Fibroblast of gingiva (primary cell): ENCODE results near the gene CHN1.
A peak's percentile ranks its signal among the peaks of the same experiment; 100 is the strongest.

Experiments used
- DNase-seq: peaks from one replicate; pipeline ENCODE4 v3.0.0-alpha.2; 2011; ENCODE audit warnings: low read depth

The CHN1 gene

DNA sequence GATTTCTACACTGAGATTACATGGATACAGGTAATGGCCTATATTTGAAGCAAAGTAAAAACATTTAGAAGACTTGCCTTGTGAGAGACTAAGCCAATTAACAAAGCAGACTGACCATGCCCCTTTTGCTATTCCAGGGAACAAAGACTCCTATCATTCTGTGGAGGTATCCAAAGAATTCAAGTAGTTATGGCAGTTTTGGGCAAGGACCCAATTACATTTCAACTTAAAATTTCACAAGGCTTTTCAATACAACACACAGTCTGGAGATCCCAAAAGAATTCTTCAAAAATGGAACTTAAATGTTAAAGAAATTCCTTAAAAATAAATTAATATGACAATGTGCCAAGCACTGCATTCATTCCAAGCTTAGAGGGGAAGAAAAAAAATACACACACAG lies 131.7 kb downstream of the CHN1 start:
- DNase-seq, result peak; percentile 21

DNA sequence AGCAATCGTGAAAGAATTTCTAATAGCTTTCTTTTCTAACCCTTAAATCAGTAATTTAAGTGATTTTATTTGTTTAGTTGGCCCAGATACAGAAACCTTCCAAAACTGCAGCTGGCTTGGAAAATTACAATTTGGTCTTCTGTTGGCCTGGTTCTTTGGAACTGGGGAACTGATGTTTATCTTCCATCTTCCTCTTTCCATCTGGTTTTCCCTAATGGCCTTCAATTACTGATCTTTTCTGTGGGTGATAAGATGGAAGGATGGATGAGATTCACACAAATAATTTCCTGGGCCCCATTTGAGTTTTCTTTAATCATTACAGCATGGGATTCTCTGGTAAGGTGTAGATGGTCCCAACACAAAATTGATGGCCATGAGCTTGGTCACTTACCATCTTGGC lies 134.4 kb downstream of the CHN1 start:
- no peak for DNase-seq

- no peak for DNase-seq
Measured at GRCh38 chr2:174868878-174869277, 136.3 kb downstream of the CHN1 start.

DNA sequence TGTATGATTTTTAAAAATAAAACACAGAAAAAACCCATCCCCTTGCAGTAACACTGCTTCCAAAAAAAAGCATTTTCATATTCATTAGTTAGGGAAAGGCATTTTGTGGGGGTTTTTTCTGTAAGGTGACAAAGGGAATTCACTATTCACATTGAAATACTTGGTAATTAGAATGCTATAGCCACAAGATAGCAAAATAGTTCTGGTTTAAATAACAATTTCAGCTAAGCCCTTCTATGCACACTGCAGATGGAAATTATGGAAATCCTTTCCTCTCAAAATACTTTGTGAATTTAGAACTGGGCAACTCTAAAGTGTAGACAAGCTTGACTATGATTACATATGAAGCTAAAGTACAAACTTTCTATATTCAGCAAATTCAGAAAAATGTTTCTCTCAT lies 138.8 kb downstream of the CHN1 start:
- no peak for DNase-seq

- DNase-seq, result no peak
Measured at GRCh38 chr2:174863183-174863582, 142.0 kb downstream of the CHN1 start.

DNA sequence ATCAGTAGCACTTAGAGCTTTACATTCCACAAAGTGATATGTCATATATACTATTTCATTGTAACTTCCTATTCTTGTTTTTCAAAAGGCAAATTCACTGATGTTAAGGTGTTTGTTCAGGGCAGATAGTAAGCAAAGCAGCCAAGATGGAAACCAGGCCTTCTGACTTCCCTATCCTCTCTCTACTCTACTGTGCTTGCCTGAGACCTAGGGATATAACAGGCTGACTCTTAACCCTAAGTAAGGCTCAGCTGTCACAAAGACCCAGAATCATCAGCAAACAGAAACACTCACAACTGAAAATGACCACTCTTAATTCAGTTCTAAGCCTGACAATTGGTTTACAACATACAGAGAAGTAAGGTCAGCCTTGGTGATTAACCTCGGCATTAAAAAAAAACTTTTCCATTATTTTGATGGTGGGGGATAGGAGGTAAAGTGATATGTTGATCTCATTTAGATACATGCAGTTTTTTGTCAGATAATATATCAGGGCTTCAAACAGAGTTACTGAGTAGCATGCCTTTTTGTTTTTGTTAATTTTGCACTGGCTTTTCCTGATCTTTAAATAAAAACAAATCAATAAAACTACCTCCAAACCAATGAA lies 145.5 kb downstream of the CHN1 start:
- no peak for DNase-seq

GRCh38 chr2:174858745-174859144 lies 146.4 kb downstream of the CHN1 start:
- DNase-seq, result no peak

GRCh38 chr2:174856447-174856846 lies 148.7 kb downstream of the CHN1 start:
- DNase-seq, result no peak

DNA sequence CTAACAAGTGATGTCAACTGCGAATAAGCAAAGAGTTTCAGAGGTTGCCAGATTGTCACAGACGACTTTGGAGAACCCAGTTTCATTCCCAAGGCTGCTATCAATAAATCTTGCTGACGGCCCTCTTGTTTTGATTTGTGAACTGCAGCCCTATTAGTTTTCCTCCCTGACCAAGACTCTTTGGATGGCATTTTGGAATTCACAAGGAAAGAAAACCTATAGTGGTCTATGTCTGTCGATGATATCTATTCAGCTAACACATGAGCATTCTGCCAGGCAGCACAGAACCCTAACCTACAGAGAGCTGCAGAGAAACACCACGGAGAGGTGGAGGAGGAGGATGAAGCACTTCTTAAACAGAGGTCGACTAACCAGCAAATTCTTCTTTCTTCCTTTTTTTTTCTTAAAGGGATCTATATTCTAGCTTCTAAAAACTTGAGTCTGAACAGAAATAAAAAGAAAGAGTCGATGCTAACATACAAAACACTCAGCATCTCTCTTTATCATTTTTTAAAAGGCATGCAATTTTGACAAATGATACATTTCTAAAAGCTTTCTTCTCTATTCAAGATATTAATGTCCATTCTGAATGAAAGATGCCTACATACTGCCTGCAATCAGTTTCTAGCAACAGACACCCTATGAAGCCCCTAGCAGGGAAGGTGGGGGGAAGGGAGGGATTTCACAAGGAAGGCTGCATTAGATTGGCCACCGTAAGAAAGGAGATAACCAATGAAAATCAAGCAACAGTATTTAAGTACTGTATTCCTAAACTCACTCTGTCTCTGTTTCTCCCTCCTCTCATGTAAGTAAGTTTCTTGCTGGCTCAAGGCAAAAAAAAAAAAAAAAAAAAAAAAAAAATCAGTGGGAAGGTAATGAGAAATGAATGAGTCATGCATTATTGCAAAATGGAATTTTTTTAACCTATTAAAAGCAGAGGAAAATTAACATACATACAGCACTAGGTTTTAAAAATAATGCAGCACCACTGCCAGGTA lies 157.9 kb downstream of the CHN1 start:
- peak; percentile 94 for DNase-seq

DNA sequence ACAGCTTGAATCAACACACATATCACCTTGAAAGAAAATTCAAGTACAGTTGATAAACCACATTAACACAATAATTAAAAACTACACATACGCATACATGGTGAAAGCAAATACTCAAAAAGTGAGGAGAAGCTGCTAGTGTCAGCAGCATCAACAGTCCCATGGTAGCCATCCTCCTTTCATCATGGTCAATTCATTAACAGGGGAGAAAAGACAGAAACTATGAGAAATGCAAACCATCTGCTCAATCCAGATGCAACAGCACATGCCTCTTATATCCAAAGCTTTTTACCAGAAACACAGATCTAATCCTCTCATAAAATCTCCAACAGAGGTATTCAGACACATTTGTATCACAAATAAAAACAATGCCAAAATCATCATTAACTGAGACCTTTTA lies 159.0 kb downstream of the CHN1 start:
- peak; percentile 9 for DNase-seq

GRCh38 chr2:174844295-174844708 lies 160.9 kb downstream of the CHN1 start:
- no peak for DNase-seq

GRCh38 chr2:174842496-174842895 lies 162.7 kb downstream of the CHN1 start:
- DNase-seq, result no peak

- no peak for DNase-seq
Measured at GRCh38 chr2:174841936-174842335, 163.2 kb downstream of the CHN1 start.

DNA sequence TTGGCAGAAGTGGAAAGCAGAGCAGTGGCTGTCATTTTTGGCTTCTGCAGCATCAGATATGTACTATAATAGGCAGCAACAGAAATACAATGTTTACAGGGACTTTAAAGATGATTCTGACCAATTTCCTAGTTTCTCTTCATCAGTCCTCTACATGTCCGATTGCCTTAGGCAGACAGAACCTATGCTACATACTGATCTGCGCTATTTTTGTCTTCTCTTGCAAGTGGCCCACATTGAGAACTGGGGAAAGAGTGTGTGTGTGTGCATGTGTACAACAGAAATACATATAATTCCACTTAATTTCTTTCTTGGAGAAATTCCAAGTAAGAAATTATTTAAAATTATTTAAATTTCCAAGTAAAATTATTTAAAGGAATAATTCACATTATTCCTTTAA lies 163.8 kb downstream of the CHN1 start:
- DNase-seq, result no peak

GRCh38 chr2:174840436-174840835 lies 164.7 kb downstream of the CHN1 start:
- peak; percentile 14 for DNase-seq

GRCh38 chr2:174839662-174840061 lies 165.5 kb downstream of the CHN1 start:
- DNase-seq, result no peak

GRCh38 chr2:174836995-174837390 lies 168.2 kb downstream of the CHN1 start:
- DNase-seq, result no peak

GRCh38 chr2:174836377-174836994 lies 168.7 kb downstream of the CHN1 start:
- peak; percentile 97 for DNase-seq

GRCh38 chr2:174835797-174836255 lies 169.4 kb downstream of the CHN1 start:
- peak; percentile 87 for DNase-seq

- DNase-seq, result no peak
Measured at GRCh38 chr2:174833737-174834136, 171.4 kb downstream of the CHN1 start.

DNA sequence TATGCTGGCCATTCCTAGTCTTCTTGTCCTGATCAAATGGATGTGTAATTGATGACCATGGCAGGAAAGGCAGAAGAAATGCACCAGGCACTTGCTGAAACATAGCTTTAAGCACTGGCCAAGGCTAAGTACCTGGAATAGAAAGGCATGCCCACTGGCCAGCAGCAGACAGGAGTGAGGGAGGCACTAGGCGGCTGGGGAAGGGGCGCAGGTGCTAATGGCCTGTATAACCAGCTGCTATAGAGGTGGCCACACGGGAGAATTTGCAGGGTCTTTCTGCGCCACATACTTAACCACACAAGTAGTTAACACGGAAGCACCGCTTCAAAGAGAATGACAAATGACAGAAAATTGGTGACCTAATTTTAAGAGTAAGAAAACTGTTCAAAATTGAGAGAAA lies 174.6 kb downstream of the CHN1 start:
- no peak for DNase-seq

DNA sequence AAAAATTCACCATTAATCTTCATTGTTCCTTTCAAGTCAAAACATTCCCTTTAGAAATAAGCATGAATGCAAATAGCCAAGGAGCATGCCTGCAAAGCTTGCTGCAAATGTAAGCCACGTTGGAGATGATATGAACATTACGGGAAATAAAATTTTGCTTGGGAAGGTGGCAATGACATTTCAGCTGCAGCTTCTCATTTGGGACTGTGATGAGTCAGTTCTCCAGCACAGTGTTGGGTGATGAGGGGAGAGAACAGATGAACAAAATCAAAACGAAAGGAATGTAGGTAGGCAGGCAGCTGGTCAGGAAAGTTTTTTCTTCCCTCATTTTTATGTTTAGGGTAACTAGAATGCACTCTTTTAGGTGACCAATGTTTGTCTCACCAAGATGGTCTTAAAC lies 175.6 kb downstream of the CHN1 start:
- no peak for DNase-seq
